Esophagus squamous epithelium (tissue), 5 donors: ENCODE measurements around the gene L3HYPDH. TPM values are rescaled to one million over a fixed set of nuclear protein-coding genes. Genes with fewer than 3 reads are reported as not detected.

Experiments used
- DNase-seq: peaks from one replicate; lab custom pipeline; 2025; lab: John Stamatoyannopoulos, UW
- H3K27ac ChIP-seq, 4 donors: fragments of 200-600 bp; sonication (generic); one replicate each; pipeline ENCODE4 v1.5.1; 2016 to 2019; ENCODE audit warnings: mild to moderate bottlenecking in 1 of 4
- H3K27me3 ChIP-seq, 4 donors: fragments of 200-600 bp; sonication (generic); 1 replicate in 3 of 4; 2 replicates in 1 of 4; pipeline versions ENCODE4 v1.5.1 to v1.6.0; 2017 to 2021; ENCODE audit warnings: antibody characterized with exemption in 1 of 4
- H3K36me3 ChIP-seq, 3 donors: fragments of 200-600 bp; sonication (generic); one replicate each; pipeline ENCODE4 v1.5.1; 2016 to 2019
- H3K4me1 ChIP-seq, 3 donors: fragments of 200-600 bp; sonication (generic); one replicate each; pipeline ENCODE4 v1.5.1; 2017 to 2019
- H3K4me3 ChIP-seq, 4 donors: fragments of 200-600 bp; sonication (generic); 1 replicate in 3 of 4; 2 replicates in 1 of 4; pipeline ENCODE4 v1.5.1; 2016 to 2019; ENCODE audit warnings: mild to moderate bottlenecking in 2 of 4, moderate library complexity in 1 of 4
- H3K9me3 ChIP-seq, 3 donors: fragments of 200-600 bp; sonication (generic); one replicate each; pipeline ENCODE4 v1.5.1; 2016 to 2019
- CTCF ChIP-seq, 6 experiments: fragments of 450-650 bp in 4 of 6; fragments of 200-600 bp in 2 of 6; sonication (generic) in 2 of 6; IDR thresholded peaks; one replicate each; pipeline ENCODE4 v1.5.1; 2016 to 2019; ENCODE audit warnings: antibody characterized with exemption in 6 of 6, mild to moderate bottlenecking in 4 of 6, moderate library complexity in 4 of 6
- POLR2A ChIP-seq, 4 donors: fragments of 450-650 bp; IDR thresholded peaks; one replicate each; pipeline ENCODE4 v1.6.1; 2017; ENCODE audit warnings: antibody characterized with exemption in 4 of 4, mild to moderate bottlenecking in 4 of 4, moderate library complexity in 3 of 4
- WGBS, 2 donors: methylation state at CpG; one replicate each; pipeline ENCODE4 v1.1.5; 2018; 5-methylcytosine and 5-hydroxymethylcytosine counted together
- intact Hi-C: fragments of 100-400 bp; cut with DNase I; formaldehyde crosslinking; loops from one replicate; pipeline ENCODE4 v1.15.0; 2022
- total RNA-seq, 4 donors: library from RNA; depleted of rRNA; stranded (reverse); fragments of >200 nt; gene quantifications; one replicate each; pipeline ENCODE4 v1.1.0, GENCODE V29; 2016
- donor health status: DM: yes; HTN: yes; CAD: no.

Gene L3HYPDH
- total RNA-seq, 4 donors from 2014 or later, result 12.2 to 59.9 (median 21.6) TPM

- Histone ChIP-seq H3K27me3 (no peaks in the 10 kb centered on the region), H3K4me3 (no peak overlapping the region), H3K27ac (peak overlapping the region in 2 of 4 donors; percentile 20 to 36), H3K9me3 (no peaks in the 10 kb centered on the region), H3K36me3 (peaks cover 0 to 33% (median 0%) of the 10 kb centered on the region in 3 donors), H3K4me1 (peaks cover 12 to 46% (median 26%) of the 10 kb centered on the region in 3 donors)
- DNase-seq, result no peak
- TF ChIP-seq POLR2A (IDR thresholded peaks at IDR 0.05) (no peak), CTCF (IDR thresholded peaks at IDR 0.05) (no peak)
- intact Hi-C loops, result no loop called here
- WGBS, 2 donors, result 0 to 25% methylated on average over 1 of the region's 1 CpG
Observed at GRCh38 chr14:59480166-59480565, 4.0 kb downstream of the L3HYPDH start.

- Histone ChIP-seq H3K27me3 (no peaks in the 10 kb centered on the region), H3K4me3 (no peak overlapping the region), H3K36me3 (peaks cover 0 to 45% (median 0%) of the 10 kb centered on the region in 3 donors), H3K27ac (no peak overlapping the region), H3K4me1 (peaks cover 12 to 42% (median 26%) of the 10 kb centered on the region in 3 donors), H3K9me3 (no peaks in the 10 kb centered on the region)
- 95 to 98% methylated on average over 3 of the region's 3 CpGs for WGBS, 2 donors
- intact Hi-C loops, result no loop called here
- TF ChIP-seq CTCF (IDR thresholded peaks at IDR 0.05), result no peak
- TF ChIP-seq POLR2A (IDR thresholded peaks at IDR 0.05), result no peak
- no peak for DNase-seq
Observed at GRCh38 chr14:59478540-59478939, 5.7 kb downstream of the L3HYPDH start.

DNA sequence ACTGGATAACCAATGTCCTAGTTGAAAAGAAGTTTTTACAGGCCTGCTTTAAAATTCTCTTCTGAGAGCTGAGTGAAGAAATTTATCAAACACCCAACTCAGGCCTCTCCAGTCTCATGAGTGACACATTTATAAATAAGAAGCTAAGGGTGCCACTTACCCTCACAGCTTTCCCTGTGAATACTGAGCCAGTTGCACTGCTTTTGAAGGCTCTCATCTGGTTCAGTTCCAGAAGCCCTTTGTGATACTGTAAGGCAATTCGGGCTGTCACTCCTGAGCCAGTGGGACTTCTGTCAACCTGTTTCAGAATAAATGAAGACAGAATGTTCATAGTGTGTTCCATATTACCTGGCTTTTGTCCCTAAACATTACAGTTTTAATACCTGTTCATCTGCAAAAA is 8.5 kb downstream of the L3HYPDH start:
- DNase-seq, result no peak
- no peak overlapping the region for H3K27ac ChIP-seq
- intact Hi-C loops, result no loop called here
- H3K9me3 ChIP-seq, result no peaks in the 10 kb centered on the region
- no peak for TF ChIP-seq POLR2A (IDR thresholded peaks at IDR 0.05)
- H3K27me3 ChIP-seq, result no peaks in the 10 kb centered on the region
- H3K36me3 ChIP-seq, result peaks cover 0 to 71% (median 0%) of the 10 kb centered on the region in 3 donors
- H3K4me3 ChIP-seq, result no peak overlapping the region
- 88 to 90% methylated on average over 1 of the region's 1 CpG for WGBS, 2 donors
- H3K4me1 ChIP-seq, result peaks cover 0 to 13% (median 6%) of the 10 kb centered on the region in 3 donors

DNA sequence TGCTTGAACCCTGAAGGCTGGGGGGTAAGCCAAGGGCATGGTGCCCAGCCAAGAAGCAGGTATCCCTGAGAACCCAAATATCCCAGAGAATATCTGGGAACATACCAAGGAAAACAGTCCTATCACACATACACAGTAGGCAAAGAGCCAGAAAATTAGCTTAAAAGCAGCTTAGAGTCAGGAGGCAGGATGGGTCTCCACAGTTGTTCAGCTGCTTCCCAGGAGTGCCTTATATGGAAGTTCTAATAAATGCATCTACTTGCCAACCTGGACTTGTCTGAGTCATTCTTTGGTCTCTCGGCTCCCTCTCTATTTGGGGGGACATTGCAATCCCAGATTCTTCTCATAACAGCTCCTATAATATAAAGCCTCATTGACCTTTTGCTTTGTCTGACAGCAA is 10.0 kb downstream of the L3HYPDH start:
- WGBS, 2 donors, result 56 to 61% methylated on average over 1 of the region's 1 CpG
- Histone ChIP-seq H3K4me1 (no peaks in the 10 kb centered on the region), H3K27ac (no peak overlapping the region), H3K27me3 (no peaks in the 10 kb centered on the region), H3K9me3 (no peaks in the 10 kb centered on the region), H3K36me3 (peaks cover 0 to 80% (median 0%) of the 10 kb centered on the region in 3 donors), H3K4me3 (no peak overlapping the region)
- no peak for DNase-seq
- intact Hi-C loops, result no loop called here
- TF ChIP-seq POLR2A (IDR thresholded peaks at IDR 0.05) (no peak), CTCF (IDR thresholded peaks at IDR 0.05) (no peak)

- Histone ChIP-seq H3K9me3 (no peaks in the 10 kb centered on the region), H3K27me3 (peaks cover 0 to 6% (median 0%) of the 10 kb centered on the region in 4 donors), H3K27ac (peak within 1 kb of the TSS; percentile 43 to 83 (median 63)), H3K36me3 (peaks cover 0 to 7% (median 0%) of the 10 kb centered on the region in 3 donors), H3K4me3 (peak within 1 kb of the TSS; percentile 48 to 72 (median 60)), H3K4me1 (peaks cover 8 to 23% (median 12%) of the 10 kb centered on the region in 3 donors)
- DNase-seq, result no peak
- TF ChIP-seq POLR2A (IDR thresholded peaks at IDR 0.05) (no peak), CTCF (IDR thresholded peaks at IDR 0.05) (no peak)
- intact Hi-C loops, result no loop called here
- 64 to 76% methylated on average over 9 to 11 of the region's 40 CpGs for WGBS, 2 donors
Observed at GRCh38 chr14:59465316-59466135, 18.7 kb downstream of the L3HYPDH start, which contains the start of gene GPR135. TSS of gene GPR135 (minus strand) at chr14:59465380. CDS start at chr14:59465226, 154 bp downstream.
